ENCODE measurements around the gene MRM3.
"Not testable (repeated sequence)": the region's sequence is repeated elsewhere in the genome, so short reads cannot be mapped to it uniquely, and the experiment has no call there.

The MRM3 gene

DNA sequence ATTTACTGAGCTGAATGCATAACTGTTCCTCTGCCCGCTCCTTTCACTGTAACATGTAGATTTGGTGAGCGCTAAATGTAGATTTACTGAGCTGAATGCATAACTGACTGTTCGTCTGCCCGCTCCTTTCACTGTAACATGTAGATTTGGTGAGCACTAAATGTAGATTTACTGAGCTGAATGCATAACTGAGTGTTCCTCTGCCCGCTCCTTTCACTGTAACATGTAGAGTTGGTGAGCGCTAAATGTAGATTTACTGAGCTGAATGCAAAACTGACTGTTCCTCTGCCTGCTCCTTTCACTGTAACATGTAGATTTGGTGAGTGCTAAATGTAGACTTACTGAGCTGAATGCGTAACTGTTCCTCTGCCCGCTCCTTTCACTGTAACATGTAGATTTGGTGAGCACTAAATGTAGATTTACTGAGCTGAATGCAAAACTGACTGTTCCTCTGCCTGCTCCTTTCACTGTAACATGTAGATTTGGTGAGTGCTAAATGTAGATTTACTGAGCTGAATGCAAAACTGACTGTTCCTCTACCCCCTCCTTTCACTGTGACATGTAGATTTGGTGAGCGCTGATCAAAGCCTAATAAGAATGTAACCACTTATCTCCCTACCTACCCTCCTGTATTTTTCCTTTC, 26.7 kb upstream of the MRM3 start:
- not testable (repeated sequence) for DNase-seq

DNA sequence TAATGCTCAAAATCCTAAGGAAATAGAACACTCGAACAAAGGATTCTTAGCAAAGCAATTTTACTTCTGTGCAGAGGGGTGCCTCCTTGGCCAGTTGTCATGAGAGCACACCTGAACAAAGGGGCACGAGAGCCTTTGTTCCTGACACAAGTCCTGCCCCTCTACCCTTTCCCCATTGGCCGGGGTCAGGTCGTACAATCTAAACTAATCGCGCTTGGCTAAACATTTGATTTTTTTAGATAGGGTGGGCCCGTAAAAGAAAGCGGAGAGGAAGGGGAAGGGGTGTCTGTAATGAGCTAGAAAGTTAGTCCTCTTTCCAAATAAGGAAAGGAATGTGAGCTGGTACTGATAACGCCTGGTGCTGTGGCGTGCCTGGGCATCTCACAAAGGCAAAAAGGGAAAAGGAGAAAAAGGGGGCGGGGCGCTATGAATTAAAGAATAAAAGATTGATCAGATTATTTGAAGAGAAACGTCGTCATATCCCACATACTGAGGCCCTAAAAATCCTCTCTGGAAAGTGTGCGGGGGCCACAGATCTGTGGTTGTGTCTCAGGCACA, 26.1 kb upstream of the MRM3 start:
- DNase-seq, result not testable (repeated sequence)

- DNase-seq, result no peak
Observed at GRCh38 chr17:759964-760363, 22.2 kb upstream of the MRM3 start.

DNA sequence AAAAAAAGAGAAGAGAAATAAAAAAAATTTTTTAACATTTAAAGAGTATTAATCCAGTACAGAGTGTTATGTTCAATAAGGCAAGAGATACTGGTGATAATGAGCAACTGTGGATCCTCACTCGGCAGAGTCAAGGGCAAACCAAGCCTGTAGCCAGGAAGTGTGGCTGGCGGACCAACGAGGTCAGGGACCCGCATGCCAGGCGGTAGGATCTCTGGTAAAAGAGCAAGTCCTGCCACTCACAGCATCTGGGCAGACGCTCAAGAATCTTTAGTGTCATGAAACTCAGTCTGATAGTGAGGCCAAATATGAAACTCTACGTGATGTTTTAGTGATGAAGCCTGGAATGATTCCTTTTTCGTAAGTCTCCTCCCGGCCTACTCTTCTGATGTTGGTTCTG, 21.8 kb upstream of the MRM3 start:
- DNase-seq, result no peak

DNA sequence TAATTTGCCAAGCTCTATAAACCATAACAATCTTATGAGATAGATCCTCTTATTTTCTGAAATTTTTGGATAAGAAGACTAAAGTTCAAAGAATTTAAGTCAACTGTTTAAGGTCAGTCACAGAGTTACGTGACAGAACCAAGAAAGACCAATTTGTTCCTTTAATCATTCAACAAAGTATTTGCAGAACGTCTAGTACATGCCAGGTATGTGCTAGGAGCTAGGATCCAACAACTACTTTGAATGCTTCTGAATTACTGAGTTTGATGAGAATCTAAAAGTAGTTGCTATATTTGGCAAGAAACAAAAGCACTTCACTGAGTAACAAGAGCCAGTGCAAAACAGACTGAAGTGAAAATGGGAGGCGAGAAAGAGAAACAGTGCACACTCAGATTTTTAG, 15.1 kb upstream of the MRM3 start:
- no peak for DNase-seq

- DNase-seq, result no peak
Observed at GRCh38 chr17:773016-773415, 9.1 kb upstream of the MRM3 start.

DNA sequence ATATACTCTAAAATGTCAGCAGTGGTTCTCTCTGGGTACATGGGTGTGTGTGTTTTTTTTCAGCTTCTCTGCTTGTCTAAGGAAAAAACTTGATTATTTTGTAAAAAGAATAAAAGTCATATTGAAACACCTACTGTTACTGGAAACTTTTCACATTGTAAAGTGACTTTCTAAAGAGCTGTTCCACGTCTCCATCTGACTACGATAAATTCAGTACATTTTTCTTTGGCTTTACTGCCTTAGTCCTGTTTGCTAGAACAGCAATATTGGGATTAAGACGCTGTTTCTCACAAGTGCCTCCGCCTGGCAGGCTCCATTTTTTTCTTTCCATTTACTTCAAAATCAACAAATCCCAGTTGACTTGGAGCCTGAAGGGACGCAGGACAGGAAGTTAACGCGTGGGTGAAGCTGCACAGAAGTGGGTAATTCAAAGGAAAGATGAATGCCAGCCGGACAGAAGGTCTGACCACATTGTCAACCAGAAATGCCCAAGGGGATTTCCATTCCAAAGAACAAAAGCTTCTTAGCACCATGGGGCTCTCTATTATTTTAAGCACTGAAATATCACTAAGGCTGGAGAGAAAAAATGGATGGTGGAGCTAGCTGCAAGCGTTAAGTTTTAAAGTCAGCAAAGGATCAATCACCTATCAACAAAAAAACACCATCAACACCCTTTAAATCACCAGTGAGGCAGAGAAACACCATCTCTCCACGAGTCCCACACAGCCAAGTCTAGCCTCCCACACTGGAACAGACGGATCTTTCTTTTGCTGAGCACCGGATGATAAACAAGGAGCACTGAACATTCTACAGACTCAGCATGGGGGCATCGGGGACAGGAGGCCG, 8.5 kb upstream of the MRM3 start:
- DNase-seq, result no peak

DNA sequence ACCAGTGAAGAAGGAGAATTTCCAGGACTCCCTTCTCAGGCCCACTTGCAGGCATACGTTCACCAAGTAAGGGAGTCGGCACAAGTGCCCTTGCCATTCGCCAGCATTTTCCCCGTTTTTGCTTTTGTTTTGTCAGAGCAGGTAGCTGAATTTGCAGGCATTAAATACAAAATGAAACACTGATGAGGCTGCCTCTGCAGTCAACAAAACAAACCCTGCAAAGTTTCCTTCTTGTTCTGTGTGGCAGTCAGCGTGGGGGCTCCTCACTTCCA, 7.9 kb upstream of the MRM3 start:
- DNase-seq, result no peak

DNA sequence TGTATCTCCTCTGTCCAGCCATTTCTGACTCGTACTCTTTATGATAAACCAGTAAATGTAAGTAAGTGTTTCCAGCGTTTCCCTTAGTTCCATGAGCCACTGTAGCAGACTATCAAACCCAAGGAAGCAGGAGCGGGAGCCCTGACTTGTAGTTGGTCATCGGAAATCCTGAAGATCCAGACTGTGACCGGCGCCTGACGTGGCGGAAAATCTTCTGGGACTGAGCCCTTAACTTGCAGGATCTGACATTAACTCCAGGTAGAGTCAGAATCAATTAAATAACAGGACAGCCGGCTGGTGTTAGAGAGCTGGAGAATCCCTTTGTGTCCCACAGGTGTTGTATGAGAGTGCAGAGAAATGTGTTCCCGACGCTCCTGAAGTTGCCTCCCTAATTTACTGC, 4.1 kb upstream of the MRM3 start:
- DNase-seq, result no peak

GRCh38 chr17:784143-784542, 2.0 kb downstream of the MRM3 start:
- DNase-seq, result no peak

DNA sequence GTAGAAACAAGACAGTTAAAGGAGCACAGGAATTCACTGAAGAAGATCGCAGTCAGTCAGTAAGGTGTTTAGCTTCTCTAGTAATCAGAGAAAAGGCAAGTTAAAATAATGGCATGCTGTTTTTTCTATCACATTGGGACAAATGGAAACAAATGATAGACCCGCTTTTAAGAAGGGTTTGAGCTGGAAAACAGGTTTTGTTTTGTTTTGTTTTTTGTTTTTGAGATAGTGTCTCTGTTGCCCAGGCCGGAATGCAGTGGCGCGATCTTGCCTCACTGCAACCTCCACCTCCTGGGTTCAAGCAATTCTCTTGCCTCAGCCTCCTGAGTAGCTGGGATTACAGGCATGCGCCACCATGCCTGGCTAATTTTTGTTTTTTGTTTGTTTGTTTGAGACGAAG, 3.7 kb downstream of the MRM3 start:
- not testable (repeated sequence) for DNase-seq

DNA sequence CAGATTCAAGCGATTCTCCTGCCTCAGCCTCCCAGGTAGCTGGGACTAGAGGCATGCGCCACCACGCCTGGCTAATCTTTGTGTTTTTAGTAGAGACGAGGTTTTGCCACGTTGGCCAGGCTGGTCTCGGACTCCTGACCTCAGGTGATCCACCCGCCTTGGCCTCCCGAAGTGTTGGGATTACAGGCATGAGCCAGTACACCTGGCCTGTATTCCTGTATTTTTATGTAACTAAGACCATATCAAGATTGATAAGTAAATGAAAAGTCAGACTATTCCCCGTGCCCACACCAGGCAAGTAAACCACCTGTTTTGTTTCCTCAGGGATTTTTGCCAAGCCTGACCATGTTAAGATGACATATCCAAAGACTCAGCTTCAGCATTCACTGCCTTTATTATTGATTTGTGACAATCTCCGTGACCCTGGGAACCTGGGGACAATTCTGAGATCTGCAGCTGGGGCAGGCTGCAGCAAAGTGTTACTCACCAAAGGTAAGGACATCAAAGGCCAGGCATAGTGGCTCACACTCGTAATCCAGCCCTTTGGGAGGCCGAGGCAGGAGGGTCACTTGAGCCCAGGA, 5.6 kb downstream of the MRM3 start:
- DNase-seq, result no peak

DNA sequence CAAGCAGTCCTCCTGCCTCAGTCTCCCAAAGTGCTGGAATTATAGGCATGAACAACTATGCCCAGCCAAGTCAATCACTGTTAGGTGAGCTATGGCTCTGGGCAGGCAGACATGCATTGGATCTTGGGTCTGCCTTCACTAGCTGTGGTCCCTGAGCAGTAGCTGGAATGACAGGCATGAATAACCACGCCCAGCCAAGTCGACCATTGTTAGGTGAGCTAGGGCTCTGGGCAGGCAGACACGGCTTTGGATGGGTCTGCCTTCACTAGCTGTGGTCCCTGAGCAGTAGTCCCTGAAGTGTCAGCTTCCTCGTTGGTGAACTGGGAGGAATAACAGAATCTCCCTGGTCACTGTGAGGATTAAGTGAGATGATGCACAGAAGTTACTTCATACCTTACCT, 6.4 kb downstream of the MRM3 start:
- DNase-seq, result no peak

DNA sequence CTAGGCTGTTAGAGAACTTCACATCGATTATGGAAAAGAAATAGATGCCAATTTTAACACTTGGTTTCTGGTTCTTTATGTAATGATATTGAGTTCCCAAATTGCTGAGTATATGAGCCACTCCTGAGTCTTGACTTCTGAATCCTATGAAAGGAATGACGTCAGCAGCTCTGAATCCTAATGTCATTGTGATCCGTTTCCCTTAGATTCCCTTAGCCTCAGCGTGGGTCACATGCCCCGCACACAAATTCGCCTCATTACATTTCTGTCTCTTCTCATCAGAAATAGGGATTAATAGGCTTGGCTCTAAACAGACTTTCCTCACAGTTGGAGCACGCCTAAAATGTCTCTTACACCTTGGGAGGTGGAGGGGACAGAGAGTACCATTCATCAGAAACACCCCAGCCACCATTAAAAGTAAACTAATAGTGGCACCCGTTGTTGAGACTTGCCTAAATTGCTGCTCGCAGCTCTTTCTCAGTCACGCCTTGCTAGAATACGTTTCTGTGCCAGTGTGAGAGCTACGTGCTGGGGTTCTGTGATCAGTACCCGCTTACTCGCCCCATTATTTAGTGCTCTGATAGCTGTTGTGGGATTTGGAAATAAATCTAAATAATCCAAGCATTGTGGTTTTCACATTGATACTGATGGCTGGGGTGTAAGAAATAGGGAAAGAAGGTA, 7.1 kb downstream of the MRM3 start:
- no peak for DNase-seq

GRCh38 chr17:789931-790873, 8.0 kb downstream of the MRM3 start:
- not testable (repeated sequence) for DNase-seq

- DNase-seq, result not testable (repeated sequence)
Observed at GRCh38 chr17:790874-791247, 8.7 kb downstream of the MRM3 start.

DNA sequence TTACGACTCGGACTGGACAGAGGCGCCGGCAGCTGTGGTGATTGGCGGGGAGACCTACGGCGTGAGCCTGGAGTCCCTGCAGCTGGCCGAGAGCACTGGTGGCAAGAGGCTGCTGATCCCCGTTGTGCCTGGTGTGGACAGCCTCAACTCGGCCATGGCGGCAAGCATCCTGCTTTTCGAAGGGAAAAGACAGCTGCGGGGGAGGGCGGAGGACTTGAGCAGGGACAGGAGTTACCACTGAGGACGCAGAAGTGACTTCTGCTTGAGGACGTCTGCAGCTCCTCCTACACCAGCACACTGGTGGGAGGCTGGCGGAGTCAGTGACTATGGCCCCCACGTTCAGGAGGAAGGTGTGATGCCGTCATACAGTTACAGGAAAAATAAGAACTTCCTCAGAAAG, 9.7 kb downstream of the MRM3 start:
- no peak for DNase-seq

GRCh38 chr17:792277-792676, 10.1 kb downstream of the MRM3 start:
- no peak for DNase-seq

- peak in 2 of 5 experiments; percentile 8 to 40 for DNase-seq
Observed at GRCh38 chr17:794876-795275, 12.7 kb downstream of the MRM3 start.

DNA sequence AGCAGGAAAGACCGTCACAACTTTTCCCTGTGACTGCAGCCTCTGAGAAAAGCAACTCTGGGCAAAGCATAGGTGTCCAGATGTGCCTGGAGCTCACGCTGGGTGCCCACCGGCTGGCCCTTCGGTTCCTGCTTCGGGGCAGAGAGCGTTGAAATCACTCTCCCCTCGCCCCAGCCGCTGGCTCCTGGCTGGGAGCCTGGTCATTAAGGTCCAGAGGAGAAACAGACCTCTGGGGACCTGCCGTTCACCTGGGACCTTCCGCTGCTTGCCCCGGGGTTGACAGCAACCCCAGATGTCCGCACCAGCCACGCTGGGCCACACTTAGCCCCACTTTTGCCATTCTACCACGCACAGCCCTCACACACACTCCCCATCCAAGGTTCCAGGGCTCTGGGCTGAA, 13.1 kb downstream of the MRM3 start:
- DNase-seq, result no peak

GRCh38 chr17:795721-796120, 13.6 kb downstream of the MRM3 start:
- DNase-seq, result no peak

DNA sequence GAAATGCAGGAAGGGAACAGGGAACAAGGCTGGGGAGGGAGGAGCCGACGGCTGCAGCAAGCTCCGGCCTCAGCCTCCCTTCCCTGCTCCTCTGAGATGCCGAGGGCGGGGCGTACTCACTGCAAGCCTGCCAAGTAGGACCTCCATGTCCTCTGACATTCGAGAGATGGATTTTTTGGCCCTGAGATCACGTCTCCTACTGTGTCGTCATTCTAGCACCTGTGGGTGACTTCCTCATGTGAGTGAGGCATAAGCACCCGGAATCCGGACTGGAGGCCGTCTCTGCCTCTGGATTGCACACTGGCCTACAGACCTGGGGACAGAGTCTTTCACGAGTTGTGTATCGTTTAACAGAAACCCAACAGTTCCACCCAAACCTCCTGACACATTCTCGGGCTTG, 14.5 kb downstream of the MRM3 start:
- DNase-seq, result no peak
